Ovary (tissue), 9 donors: Measurements from ENCODE around the gene GCK. TPM values are rescaled to one million over a fixed set of nuclear protein-coding genes. Genes with fewer than 3 reads are reported as not detected.

Source experiments
- DNase-seq, 5 donors: peaks; one replicate each; pipeline ENCODE4 v3.0.0-alpha.2; 2019 to 2020
- H3K27ac ChIP-seq, 2 donors: fragments of 200-600 bp; one replicate each; pipeline versions ENCODE4 v1.5.1 to v1.8.0; 2019 to 2022
- H3K27me3 ChIP-seq: fragments of 200-600 bp; one replicate; pipeline ENCODE4 v1.8.0; 2022
- H3K36me3 ChIP-seq: fragments of 200-600 bp; sonication (generic); one replicate; pipeline ENCODE4 v1.5.1; 2019
- H3K4me1 ChIP-seq: one replicate; pipeline ENCODE4 v1.8.1; 2013; ENCODE audit warnings: mild to moderate bottlenecking, moderate library complexity; ENCODE audit not compliant: insufficient read depth
- H3K4me3 ChIP-seq: fragments of 200-600 bp; sonication (generic); one replicate; pipeline ENCODE4 v1.5.1; 2017
- H3K9me3 ChIP-seq, 2 donors: fragments of 200-600 bp in 1 of 2; sonication (generic) in 1 of 2; one replicate each; pipeline versions ENCODE4 v1.5.1 to v1.8.1; 2013 to 2019; ENCODE audit warnings: mild to moderate bottlenecking in 1 of 2, moderate library complexity in 1 of 2
- EP300 ChIP-seq: sonication (generic); formaldehyde crosslinking; IDR thresholded peaks from one replicate; pipeline ENCODE4 v1.6.1; 2017; ENCODE audit warnings: antibody characterized with exemption
- POLR2A ChIP-seq: fragments of 450-650 bp; IDR thresholded peaks from one replicate; pipeline ENCODE4 v1.6.1; 2017; ENCODE audit warnings: antibody characterized with exemption, mild to moderate bottlenecking, moderate library complexity
- WGBS, 3 donors: extraction: QIAGEN DNeasy Blood & Tissue Kit in 1 of 3; methylation state at CpG; one replicate each; pipeline versions ENCODE4 v1.1.5 to v1.1.7; 2013 to 2017; 5-methylcytosine and 5-hydroxymethylcytosine counted together
- intact Hi-C, 4 donors: fragments of 100-400 bp; cut with DNase I; formaldehyde crosslinking; loops; one replicate each; pipeline versions ENCODE4 v1.11.0 to v1.15.1; 2022 to 2023
- polyA plus RNA-seq, 2 donors: library from polyadenylated mRNA; stranded (reverse); fragments of 200-250 nt in 1 of 2; fragments of 350-450 nt in 1 of 2; fragmentation: Illumina TruSeq in 1 of 2; extraction: RNeasy Lipid Tissue Mini Kit (QIAGEN cat#74804) in 1 of 2; gene quantifications; one replicate each; pipeline ENCODE4 v1.2.3, GENCODE V29; 2013 to 2014
- total RNA-seq, 7 donors: library from RNA; depleted of rRNA in 2 of 7; stranded (reverse); fragments of >200 nt in 2 of 7; fragmentation: NEBNext Ultra II Directional in 3 of 7; extraction: Animal tissue kit (Norgen Biotek cat#: 25700) in 3 of 7; gene quantifications; one replicate each; pipeline versions ENCODE4 v1.1.0 to v1.2.4, GENCODE V29; 2016 to 2023
- TF ChIP-seq, protein P1 (sequence below), 3 donors: fragments of 450-650 bp in 2 of 3; fragments of 200-600 bp in 1 of 3; IDR thresholded peaks; one replicate each; pipeline versions ENCODE4 v1.5.1 to v1.8.0; 2016 to 2022; ENCODE audit warnings: antibody characterized with exemption in 3 of 3, mild to moderate bottlenecking in 1 of 3
- donor health status: DM: no; HTN: no; CAD: no; lungs with moderate emphysema.
- donor health status: DM: no; HTN: no; CAD: no.
- donor health status: Bipolar disorder and iron deficiency.
- donor health status: DM: yes; HTN: yes; CAD: no.
- donor health status: DM: no; HTN: no; CAD: no.
- donor health status: DM: yes; HTN: yes; CAD: no.

GCK gene
- total and polyA plus RNA-seq, 9 donors, result 0.48 to 2.9 (median 1.3) TPM

DNA sequence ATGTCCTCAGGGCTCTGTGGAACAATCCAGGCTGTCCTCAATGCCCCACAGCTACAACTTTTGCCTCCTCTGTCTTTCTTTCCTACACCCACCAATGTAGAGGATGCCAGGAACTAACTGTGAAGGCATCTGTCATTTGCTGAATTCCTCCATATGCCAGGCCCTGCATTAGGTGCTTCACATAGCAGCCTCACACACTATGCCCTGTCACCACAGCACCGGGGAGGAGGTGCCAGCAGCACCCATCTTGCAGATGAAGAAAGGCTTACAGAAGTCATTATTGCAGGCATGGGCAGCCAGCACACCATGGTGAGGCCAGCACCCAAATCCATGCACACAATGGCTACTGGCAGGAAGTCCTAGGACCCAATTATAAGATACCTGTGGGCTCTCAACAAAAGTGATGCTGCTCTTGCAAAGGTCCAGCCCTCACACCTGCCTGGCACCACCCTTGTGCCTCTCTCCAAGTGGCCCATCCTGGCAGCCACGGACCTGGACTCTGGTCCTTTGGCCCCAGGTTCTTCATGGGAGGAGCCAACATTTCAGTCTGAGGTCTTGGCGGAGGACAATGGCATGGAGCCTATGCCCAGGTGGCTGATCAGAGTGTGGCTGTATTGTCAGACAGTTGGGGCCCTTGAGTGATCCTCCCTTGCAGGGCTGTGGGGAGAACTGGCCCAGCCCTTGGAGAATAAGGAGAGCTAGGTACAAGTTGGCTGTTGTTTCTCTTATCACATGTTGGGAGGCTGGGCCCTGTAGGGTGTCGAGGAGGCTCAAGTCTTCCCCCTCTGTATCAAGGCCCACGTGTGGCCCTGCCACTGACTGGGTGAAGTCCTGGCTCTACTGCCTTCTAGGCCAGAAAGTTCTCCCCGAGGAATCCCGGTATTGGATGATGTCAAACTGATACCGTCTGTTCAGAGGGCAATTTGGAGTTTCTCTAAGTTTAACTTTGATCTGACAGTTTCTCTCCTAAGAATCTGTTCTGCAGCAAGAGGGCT lies 33.8 kb downstream of the GCK start:
- Histone ChIP-seq H3K36me3 (no peaks in the 10 kb centered on the region), H3K9me3 (no peaks in the 10 kb centered on the region), H3K4me1 (no peaks in the 10 kb centered on the region), H3K27ac (no peak overlapping the region), H3K27me3 (no peaks in the 10 kb centered on the region), H3K4me3 (no peak overlapping the region)
- no peak for TF ChIP-seq POLR2A
- TF ChIP-seq EP300, result no peak
- TF ChIP-seq, protein P1, sequence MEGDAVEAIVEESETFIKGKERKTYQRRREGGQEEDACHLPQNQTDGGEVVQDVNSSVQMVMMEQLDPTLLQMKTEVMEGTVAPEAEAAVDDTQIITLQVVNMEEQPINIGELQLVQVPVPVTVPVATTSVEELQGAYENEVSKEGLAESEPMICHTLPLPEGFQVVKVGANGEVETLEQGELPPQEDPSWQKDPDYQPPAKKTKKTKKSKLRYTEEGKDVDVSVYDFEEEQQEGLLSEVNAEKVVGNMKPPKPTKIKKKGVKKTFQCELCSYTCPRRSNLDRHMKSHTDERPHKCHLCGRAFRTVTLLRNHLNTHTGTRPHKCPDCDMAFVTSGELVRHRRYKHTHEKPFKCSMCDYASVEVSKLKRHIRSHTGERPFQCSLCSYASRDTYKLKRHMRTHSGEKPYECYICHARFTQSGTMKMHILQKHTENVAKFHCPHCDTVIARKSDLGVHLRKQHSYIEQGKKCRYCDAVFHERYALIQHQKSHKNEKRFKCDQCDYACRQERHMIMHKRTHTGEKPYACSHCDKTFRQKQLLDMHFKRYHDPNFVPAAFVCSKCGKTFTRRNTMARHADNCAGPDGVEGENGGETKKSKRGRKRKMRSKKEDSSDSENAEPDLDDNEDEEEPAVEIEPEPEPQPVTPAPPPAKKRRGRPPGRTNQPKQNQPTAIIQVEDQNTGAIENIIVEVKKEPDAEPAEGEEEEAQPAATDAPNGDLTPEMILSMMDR (IDR thresholded peaks at IDR 0.05), result no peak
- 74 to 81% (median 76%) methylated on average over 7 to 8 of the region's 8 CpGs for WGBS, 3 donors
- intact Hi-C loops, result no loop called here
- no peak for DNase-seq

DNA sequence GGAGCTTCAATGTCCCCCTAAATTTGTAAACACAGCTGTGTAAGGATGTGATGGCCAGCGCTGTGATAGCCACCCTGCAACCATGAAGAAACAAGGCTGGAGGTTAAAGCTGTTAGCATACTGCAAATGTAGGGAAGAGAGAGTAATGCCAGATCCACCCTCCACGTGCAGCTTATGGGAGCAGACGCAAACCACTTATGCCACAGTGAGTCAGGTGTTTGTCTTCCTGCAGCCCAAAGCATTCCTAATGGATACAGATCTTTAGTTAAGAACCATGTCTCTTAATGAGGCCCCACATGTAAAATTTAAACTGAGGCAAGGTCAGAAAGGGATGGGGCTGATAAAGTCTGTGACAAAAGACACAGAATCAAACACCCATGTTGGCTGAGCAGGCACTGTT lies 34.5 kb downstream of the GCK start:
- intact Hi-C loops, result no loop called here
- Histone ChIP-seq H3K27ac (no peak overlapping the region), H3K9me3 (no peaks in the 10 kb centered on the region), H3K36me3 (no peaks in the 10 kb centered on the region), H3K4me1 (no peaks in the 10 kb centered on the region), H3K27me3 (no peaks in the 10 kb centered on the region), H3K4me3 (no peak overlapping the region)
- no peak for DNase-seq
- TF ChIP-seq, protein P1 (IDR thresholded peaks at IDR 0.05), result no peak
- TF ChIP-seq EP300, result no peak
- TF ChIP-seq POLR2A, result no peak
- 75 to 88% (median 76%) methylated on average over 3 of the region's 3 CpGs for WGBS, 3 donors

DNA sequence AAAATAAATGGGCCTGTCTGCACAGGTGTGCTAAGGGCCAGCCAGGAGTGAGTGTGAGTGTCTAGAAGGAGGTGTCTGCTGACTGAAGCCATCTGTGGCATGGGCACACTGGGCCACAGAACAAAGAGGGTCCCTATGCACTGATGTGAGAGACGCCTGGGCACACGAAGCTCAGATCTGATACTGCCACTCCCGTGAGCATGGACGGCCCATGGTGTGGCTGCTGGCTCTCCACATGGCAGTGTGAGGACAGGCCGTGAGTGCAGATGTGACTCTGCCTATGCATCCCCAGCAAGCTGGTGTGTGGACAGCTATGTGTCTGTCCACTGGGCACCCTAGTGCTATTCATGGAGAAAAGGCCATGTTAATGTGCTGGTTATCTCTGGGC lies 35.3 kb downstream of the GCK start:
- intact Hi-C loops, result no loop called here
- WGBS, 3 donors, result 85 to 87% (median 87%) methylated on average over 5 of the region's 5 CpGs
- no peak for DNase-seq

DNA sequence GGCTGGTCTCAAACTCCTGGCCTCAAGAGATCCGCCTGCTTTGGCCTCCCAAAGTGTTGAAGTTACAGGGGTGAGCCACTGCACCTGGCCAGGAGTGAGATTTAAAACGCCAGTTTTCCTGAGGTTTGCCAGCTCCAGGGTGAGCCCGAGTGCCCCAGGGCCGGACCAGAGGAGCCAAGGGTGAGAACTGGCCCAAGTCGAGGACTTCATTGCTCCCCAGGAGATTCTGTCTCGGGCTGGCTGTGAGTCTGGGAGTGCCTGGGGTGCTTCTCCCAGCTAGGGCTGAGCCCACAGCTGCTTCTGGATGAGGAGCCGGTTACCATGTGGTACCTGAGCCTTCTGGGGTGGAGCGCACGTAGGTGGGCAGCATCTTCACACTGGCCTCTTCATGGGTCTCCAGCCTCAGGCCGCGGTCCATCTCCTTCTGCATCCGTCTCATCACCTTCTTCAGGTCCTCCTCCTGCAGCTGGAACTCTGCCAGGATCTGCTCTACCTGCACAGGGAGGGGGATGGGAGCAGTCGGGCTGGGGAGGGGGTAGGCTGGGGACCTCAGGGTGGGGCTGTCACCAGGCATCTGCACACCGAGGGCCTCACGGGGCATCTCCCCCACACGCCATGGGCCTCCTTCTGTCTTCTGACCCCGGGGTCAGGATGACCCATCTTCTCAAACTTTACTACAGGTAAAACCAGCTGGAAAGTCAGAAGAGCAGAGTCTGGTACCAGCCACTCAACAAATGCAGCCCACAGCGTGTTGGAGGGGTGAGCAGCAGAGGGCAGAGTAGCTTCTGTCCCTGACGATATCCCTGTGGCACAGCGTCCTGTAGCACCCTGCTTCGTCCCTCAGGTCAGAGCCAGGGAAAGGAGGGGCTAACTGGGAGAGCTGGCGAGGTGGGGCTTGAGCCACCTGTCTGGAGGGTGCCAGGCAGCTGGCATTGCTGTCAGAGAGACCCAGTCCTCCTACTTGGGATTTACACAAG lies 36.0 kb downstream of the GCK start:
- WGBS, 3 donors, result 78 to 83% (median 79%) methylated on average over 22 of the region's 22 CpGs
- no peak overlapping the region for H3K27ac ChIP-seq
- no peaks in the 10 kb centered on the region for H3K9me3 ChIP-seq
- TF ChIP-seq, protein P1 (IDR thresholded peaks at IDR 0.05), result no peak
- no peak for TF ChIP-seq POLR2A
- TF ChIP-seq EP300, result no peak
- H3K36me3 ChIP-seq, result no peaks in the 10 kb centered on the region
- no peak overlapping the region for H3K4me3 ChIP-seq
- DNase-seq, result no peak
- no peaks in the 10 kb centered on the region for H3K4me1 ChIP-seq
- intact Hi-C loops, result no loop called here
- no peaks in the 10 kb centered on the region for H3K27me3 ChIP-seq

More for the DNA sequence above, 35.3 kb downstream of the GCK start:
- TF ChIP-seq, protein P1 (IDR thresholded peaks at IDR 0.05), result no peak
- TF ChIP-seq POLR2A (no peak), EP300 (no peak)
- Histone ChIP-seq H3K4me1 (no peaks in the 10 kb centered on the region), H3K27me3 (no peaks in the 10 kb centered on the region), H3K27ac (no peak overlapping the region), H3K9me3 (no peaks in the 10 kb centered on the region), H3K4me3 (no peak overlapping the region), H3K36me3 (no peaks in the 10 kb centered on the region)
